Upper lobe of left lung (tissue), 4 donors: Measurements from ENCODE around the gene ACOT12.

Experiments used
- CTCF ChIP-seq, 6 experiments: fragments of 450-650 bp in 4 of 6; fragments of 200-600 bp in 2 of 6; sonication (generic) in 2 of 6; IDR thresholded peaks; one replicate each; pipeline ENCODE4 v1.5.1; 2016 to 2019; ENCODE audit warnings: antibody characterized with exemption in 6 of 6
- EP300 ChIP-seq, 4 donors: sonication (generic); formaldehyde crosslinking; IDR thresholded peaks; one replicate each; pipeline ENCODE4 v1.5.1; 2017; ENCODE audit warnings: antibody characterized with exemption in 4 of 4, control low read depth in 2 of 4
- POLR2A ChIP-seq, 4 donors: fragments of 450-650 bp; IDR thresholded peaks; one replicate each; pipeline ENCODE4 v1.5.1; 2016 to 2017; ENCODE audit warnings: antibody characterized with exemption in 4 of 4, mild to moderate bottlenecking in 2 of 4

GRCh38 chr5:81315830-81316229, 78.1 kb downstream of the ACOT12 start:
- no peak for TF ChIP-seq CTCF (IDR thresholded peaks at IDR 0.05)
- no peak for TF ChIP-seq EP300 (IDR thresholded peaks at IDR 0.05)
- no peak for TF ChIP-seq POLR2A (IDR thresholded peaks at IDR 0.05)
